Brain microvascular endothelial cell (primary cell): Measurements from ENCODE around the gene CLSTN3.

Experiments
- DNase-seq: peaks from one replicate; pipeline ENCODE4 v3.0.0-alpha.2; 2020
- H3K27ac ChIP-seq: fragments of 250-450 bp; sonication (Bioruptor Pico); 2 replicates; pipeline ENCODE4 v1.5.1; 2020; ENCODE audit warnings: mild to moderate bottlenecking, moderate library complexity
- H3K27me3 ChIP-seq: fragments of 250-450 bp; sonication (Bioruptor Pico); replicated peaks from 2 replicates; pipeline ENCODE4 v1.5.1; 2020; ENCODE audit warnings: mild to moderate bottlenecking
- H3K36me3 ChIP-seq: fragments of 250-450 bp; sonication (Bioruptor Pico); replicated peaks from 2 replicates; pipeline ENCODE4 v1.5.1; 2020; ENCODE audit warnings: mild to moderate bottlenecking
- H3K4me3 ChIP-seq: 2 replicates; pipeline ENCODE4 v1.5.1; 2011; ENCODE audit warnings: low read depth, mild to moderate bottlenecking, control low read depth, low read length, moderate library complexity
- CTCF ChIP-seq: IDR thresholded peaks from 2 replicates; pipeline ENCODE4 v1.5.1; 2011; ENCODE audit warnings: low read depth, mild to moderate bottlenecking, moderate library complexity, low read length, control low read depth, inconsistent platforms; ENCODE audit errors: missing control alignments
- in situ Hi-C: cut with HindIII; loops from 2 replicates; pipeline ENCODE4 v1.10.0; 2017; ENCODE audit warnings: low sequenced_read_pairs, low pct_ligation_motif_present

CLSTN3 gene

GRCh38 chr12:7190268-7191055 is 60.3 kb downstream of the CLSTN3 start:
- in situ Hi-C loops: no loop called here
- no peak overlapping the region for H3K27ac ChIP-seq
- peaks cover 6% of the 10 kb centered on the region for H3K36me3 ChIP-seq
- peak overlapping the region; percentile 88 for H3K4me3 ChIP-seq
- no peak for DNase-seq
- no peaks in the 10 kb centered on the region for H3K27me3 ChIP-seq
- no peak for TF ChIP-seq CTCF

- in situ Hi-C loops: no loop called here
- TF ChIP-seq CTCF: no peak
- Histone ChIP-seq H3K4me3 (no peak overlapping the region), H3K27ac (no peak overlapping the region), H3K27me3 (no peaks in the 10 kb centered on the region), H3K36me3 (peaks cover 6% of the 10 kb centered on the region)
- DNase-seq: no peak
Observed at GRCh38 chr12:7193674-7194073, 63.5 kb downstream of the CLSTN3 start.

GRCh38 chr12:7197841-7198240 is 67.7 kb downstream of the CLSTN3 start:
- Histone ChIP-seq H3K27ac (no peak overlapping the region), H3K27me3 (no peaks in the 10 kb centered on the region), H3K36me3 (peaks cover 9% of the 10 kb centered on the region), H3K4me3 (no peak overlapping the region)
- in situ Hi-C loops: no loop called here
- no peak for TF ChIP-seq CTCF
- no peak for DNase-seq

DNA sequence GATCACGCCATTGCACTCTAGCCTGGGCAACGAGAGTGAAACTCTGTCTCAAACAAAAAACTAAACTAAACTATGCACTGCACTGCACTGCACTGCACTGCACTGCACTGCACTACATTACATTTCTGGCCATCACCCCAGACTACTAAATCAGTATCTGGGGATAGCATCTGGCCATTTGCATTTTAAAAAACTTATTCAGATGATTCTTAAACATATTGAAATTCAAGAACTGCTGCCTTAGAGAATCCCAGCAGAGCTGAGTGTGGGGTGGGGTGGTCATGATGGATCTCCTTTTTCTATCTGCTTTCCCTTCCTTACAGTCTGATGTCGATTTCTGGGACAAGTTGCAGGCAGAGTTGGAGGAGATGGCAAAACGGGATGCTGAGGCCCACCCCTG is 72.9 kb downstream of the CLSTN3 start:
- no peak for DNase-seq
- in situ Hi-C loops: no loop called here
- H3K4me3 ChIP-seq: no peak overlapping the region
- H3K27me3 ChIP-seq: no peaks in the 10 kb centered on the region
- no peak for TF ChIP-seq CTCF
- no peak overlapping the region for H3K27ac ChIP-seq
- peaks cover 21% of the 10 kb centered on the region for H3K36me3 ChIP-seq

GRCh38 chr12:7205091-7205490 is 74.9 kb downstream of the CLSTN3 start:
- H3K36me3 ChIP-seq: peaks cover 33% of the 10 kb centered on the region
- in situ Hi-C loops: no loop called here
- H3K27ac ChIP-seq: no peak overlapping the region
- no peak for TF ChIP-seq CTCF
- DNase-seq: no peak
- H3K4me3 ChIP-seq: no peak overlapping the region
- no peaks in the 10 kb centered on the region for H3K27me3 ChIP-seq

DNA sequence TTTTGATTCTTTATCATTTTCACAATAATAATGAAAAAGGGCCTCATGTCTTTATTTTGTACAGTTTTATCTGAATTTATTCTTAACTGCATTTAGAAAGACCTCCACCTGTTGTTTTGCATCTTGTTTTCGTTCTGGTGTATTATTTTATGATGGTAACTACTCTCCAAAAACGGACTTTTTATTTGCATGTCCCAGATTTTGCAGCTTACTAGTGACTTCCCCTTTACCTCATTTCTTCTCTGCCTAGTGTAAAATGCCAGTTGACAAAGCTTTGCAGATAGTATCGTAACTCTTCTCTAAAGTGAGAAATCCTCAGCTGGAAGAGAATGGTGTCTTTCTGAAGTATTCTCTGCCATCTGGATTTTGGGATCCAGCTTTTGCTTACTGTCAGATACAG is 76.5 kb downstream of the CLSTN3 start:
- no peak for DNase-seq
- H3K27me3 ChIP-seq: no peaks in the 10 kb centered on the region
- no peak overlapping the region for H3K27ac ChIP-seq
- peaks cover 40% of the 10 kb centered on the region for H3K36me3 ChIP-seq
- in situ Hi-C loops: no loop called here
- TF ChIP-seq CTCF: no peak
- H3K4me3 ChIP-seq: no peak overlapping the region
